NCI-H2227 (cell line): Measurements from ENCODE around the gene DNM2.
A peak's percentile ranks its signal among the peaks of the same experiment; 100 is the strongest.

ENCODE experiments used
- DNase-seq: peaks from one replicate; lab custom pipeline; 2025; ENCODE audit not compliant: unreplicated experiment; lab: John Stamatoyannopoulos, UW

The DNM2 gene

DNA sequence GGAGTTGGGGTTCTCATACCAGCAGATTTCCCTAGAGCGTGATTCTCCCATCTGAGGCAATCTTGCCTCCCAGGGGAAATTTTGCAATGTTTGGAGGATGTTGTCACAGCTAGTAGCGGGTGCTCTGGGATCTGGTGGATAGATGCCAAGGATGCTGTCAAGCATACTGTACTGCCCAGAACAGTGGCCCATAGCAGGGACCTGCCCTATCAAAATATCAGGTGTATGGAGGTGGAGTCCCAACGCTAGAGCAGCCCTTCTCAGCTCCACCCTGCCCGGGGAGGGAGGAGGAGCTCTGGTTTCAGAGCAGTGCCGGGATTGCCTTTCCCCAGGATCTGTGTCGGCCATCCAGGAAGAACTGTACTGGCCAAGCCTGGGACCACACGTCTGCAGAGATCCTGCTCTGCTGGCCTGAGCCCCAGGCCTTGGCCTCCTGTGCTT, 27.5 kb upstream of the DNM2 start:
- no peak for DNase-seq

DNA sequence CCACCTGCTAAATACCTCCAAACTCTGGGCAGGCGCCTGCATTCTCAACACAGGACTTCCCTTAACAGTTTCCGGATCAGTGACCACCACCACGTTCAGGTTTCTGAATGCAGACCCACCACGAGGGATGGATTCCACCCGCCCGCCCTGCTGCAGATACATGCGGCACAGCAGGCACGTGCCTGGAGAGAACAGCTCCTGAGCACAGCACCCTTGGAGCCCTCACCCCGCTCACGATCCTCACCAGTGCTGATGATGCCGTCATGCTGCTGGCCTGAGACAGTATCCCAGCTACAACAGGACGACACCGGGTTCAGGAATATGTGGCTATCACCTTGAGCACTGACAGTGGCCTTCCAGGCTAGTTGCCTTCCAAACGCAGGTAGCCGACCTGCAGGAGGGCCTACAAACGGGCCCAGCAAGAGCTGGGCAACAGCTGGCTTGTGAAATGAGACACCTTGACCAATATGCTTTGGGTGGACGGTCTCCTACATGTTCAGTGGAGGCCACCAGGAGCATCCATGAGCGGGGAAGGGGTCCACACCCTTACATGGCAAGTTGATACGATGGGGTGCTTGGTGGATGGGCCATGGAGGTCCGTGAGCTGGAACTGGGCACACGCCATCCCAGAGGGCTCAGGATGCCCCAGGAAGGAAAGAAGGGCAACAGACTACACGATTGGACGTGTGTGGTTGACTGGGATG, 26.5 kb upstream of the DNM2 start:
- DNase-seq = no peak

DNA sequence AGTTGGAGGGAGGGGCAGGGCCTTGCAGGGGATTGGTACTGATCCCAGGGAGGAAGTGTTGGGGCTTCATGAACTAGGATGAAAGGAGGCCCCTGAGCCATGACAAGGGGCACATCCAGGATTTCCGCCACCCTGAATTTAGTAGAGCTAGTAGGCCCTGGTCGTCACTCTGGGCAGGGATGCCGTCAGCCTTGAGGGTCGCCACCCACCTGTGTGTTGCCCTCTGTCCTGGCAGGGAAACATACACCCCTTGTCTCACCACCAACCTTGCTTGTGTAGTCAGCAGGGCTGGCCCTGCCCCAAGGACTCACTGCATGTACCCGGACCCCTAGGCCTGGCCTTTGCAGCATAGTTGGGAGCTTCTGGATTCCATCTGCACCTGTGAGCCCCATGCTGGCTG, 26.0 kb upstream of the DNM2 start:
- DNase-seq = no peak

DNA sequence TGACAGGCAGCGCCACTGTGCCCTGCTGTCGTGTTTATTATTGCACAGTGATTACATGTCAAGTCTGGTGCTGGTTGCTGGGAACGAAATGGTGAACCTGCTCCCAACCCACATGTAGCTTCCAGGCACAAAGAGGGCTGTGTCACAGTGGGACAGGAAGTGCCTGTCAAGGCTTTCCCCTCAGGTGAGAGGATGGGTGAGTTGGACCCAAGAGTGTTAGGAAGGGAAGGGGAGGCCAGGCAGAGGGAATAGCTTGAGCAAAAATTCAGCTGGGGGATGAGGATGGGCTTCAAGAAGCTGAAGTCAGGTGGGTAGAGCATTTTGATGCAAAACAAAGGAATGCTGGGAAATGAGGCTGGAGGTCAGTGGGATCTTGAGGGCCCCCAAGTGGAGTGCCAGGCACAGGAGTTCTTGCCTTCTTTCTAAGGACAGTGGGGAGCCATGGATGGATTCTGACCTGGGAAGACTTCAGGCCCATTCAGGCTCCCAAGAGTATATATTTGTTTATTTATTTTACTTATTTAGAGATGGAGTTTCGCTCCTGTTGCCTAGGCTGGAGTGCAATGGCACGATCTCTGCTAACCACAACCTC, 25.1 kb upstream of the DNM2 start:
- DNase-seq = no peak

DNA sequence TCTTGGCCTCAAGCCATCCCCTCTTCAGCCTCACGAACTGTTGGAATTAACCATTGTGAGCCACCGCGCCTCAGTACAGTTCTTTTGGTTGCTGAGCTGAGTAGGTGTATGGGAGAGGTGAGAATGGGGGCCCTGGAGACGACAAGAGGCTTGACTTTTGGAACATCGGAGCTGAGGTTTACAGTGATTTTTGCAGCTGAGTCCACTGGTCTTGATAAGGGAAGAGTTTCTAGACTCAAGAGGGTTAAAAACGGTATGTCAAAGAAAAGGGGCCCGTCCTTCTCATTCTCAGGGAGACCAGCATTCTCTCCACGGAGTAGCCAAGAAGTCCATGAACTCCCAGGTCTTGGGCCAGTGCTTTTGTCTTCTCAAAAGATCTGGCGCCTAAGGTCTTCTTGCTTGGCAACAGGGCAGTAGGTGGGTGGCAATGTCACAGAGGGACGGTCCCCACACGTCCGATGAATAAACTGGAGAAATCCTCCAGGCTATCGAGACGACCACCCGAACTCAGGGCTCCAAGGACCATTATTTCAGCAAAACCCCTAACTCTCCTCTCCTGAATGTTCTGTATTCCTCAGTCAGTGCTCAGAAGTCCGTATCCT, 23.1 kb upstream of the DNM2 start:
- DNase-seq = peak; percentile 7

DNA sequence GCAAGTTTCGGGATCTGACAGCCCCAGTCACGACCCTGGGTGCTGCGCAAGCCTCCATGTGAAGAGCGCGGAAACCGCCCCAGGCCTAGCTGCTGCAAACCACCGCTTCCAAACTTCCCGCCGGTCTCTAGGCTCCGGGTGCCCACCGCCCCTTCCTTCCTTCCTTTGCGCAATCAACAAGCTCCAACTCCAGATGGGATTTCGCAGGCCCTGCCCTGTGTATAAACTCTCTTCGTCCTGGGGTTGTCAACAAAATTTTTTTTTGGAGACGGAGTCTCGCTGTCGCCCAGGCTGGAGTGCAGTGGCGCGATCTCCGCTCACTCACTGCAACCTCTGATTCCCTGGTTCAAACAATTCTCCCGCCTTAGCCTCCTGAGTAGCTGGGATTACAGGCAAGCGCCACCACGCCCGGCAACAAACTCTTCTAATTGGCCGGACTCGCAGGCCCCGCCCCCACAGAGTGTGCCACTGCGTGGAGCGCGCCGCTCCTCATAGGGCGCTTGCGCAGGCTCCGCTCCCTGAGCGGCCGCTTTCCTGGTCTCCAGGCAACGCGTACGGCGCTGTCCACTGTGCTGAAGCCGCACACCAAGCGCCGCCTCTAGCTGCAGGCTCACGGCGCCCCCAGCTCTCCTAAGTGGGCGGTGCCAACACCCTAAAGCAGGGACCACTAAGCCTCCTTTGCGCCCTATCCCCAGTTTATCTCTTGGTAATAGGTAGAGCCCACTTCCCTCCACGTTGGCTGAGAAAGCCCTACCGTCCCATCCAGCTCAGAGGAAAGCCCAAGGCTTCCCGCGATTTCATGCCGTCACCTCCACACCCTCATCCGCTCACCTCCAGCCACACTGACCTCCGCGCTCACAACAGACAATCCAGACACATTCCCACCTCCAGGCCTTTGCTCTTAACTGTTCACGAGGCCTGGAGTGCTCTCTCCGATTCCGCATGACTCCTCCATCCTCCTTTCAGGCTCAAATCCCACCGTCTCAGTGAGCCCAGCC, 22.2 kb upstream of the DNM2 start:
- DNase-seq = peak; percentile 97

DNA sequence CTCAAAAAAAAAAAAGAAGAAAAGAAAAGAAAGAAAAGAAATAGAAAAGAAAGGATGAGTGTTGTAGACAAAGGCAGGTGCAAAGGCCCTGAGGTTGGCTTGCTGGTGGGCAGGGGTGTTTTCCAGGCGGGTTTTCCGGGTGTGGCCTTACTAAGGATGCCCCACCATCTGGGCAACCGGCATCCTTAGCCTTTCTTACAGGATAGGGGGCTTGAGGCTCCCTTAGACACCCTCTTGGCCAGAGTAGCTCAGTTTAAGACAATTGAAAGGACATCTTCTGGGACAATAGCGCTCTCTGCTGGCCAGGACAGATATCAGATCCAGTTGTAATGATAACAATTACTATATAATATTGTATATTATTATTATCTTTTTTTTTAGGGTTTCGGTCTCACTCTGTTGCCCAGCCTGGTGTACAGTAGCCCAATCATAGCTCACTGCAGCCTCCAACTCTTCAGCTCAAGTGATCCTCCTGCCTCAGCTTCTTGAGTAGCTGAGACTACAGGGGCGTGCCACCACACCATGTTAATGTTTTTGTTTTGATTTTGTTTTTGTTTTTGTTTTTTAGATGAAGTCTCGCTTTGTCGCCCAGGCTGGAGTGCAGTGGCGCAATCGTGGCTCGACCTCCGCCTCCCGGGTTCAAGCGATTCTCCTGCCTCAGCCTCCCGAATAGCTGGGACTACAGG, 18.1 kb upstream of the DNM2 start:
- peak; percentile 39 for DNase-seq

DNA sequence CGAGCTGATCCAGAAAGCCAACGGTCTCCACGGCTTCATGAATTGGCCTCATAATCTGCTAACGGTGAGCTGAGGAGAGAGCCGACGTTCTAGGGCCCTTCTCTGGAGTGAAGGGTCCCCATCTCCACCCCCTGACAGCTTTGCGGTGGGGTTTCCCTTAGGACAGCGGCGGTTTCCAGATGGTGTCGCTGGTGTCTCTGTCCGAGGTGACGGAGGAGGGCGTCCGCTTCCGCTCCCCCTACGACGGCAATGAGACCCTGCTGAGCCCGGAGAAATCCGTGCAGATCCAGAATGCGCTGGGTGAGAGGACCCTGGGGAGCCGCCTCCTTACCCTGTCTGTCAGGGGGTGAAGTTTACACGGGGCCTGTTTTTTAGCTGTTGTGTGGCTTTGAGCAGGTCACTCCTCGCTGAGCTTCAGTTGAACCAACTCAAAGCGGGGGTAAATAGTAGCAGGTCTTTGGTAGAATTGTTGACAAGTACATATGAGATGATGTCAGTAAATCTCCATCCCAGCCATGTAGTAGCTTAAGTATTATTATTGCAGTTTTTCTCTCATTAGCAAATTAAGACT, 15.8 kb upstream of the DNM2 start:
- DNase-seq = peak; percentile 30

DNA sequence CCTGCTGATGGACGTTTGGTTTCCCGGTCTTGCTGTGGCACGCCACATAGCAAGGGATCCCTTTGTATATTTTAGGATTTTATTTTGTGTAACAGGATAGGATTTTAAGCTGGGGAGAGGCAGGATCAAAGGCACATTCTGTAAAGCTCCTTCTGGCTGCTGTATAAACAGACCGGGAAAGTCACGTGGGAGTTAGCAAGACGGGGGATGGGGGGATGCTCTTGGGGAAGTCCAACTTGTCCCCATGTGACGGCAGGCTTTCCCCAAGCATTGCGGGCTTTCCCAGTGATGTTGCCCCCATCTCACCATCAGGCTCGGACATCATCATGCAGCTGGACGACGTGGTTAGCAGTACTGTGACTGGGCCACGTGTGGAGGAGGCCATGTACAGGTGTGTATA, 10.9 kb upstream of the DNM2 start:
- DNase-seq = no peak

DNA sequence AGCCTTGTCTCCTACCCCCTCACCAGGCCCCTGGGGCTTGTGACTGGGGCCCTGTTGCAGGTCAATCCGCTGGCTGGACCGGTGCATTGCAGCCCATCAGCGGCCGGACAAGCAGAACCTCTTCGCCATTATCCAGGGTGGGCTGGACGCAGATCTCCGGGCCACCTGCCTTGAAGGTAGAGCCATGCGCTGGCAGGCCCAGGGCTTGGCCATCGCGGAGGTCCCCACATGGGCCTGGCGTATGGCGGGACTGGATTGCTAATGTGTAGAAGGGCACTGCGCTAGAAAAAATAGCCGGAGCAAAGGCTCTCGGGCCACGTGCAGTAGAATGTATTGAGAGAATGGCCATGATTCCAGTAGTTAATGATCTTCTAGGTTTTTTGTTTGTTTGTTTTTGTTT, 10.4 kb upstream of the DNM2 start:
- no peak for DNase-seq

DNA sequence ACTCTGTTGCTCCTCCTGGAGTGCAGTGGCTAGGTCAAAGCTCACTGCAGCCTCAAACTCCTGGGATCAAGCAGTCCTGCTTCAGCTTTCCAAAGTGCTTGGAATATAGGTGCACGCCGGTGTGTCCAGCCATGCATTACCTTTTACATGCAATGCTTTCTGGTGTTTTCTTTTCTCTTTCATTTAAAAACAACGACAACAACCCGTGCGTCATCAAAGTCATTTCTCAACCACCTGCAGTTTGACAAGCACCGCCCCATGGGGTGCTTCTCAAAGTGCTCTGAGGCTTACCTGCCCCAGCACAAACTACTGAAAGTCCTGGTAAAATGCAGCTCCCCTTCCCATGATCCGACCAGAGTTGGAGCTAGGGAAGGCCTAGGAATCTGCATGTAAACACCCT, 9.6 kb upstream of the DNM2 start:
- no peak for DNase-seq

DNA sequence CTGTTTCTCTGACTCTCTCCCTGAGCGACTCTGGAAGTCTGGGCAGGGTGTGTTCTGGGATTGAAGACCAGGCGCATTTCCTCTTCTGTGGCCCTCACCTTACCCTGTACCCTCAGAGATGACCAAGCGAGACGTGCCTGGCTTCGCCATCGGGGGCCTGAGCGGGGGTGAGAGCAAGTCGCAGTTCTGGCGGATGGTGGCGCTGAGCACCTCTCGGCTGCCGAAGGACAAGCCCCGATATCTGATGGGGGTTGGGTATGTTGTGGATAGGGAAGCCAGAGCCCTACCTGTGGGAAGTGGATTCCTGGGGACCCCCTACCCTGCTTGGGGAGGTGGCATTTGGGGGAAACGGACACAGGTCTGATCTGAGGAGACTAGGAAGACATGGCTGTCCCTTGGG, 5.8 kb upstream of the DNM2 start:
- DNase-seq = no peak

DNA sequence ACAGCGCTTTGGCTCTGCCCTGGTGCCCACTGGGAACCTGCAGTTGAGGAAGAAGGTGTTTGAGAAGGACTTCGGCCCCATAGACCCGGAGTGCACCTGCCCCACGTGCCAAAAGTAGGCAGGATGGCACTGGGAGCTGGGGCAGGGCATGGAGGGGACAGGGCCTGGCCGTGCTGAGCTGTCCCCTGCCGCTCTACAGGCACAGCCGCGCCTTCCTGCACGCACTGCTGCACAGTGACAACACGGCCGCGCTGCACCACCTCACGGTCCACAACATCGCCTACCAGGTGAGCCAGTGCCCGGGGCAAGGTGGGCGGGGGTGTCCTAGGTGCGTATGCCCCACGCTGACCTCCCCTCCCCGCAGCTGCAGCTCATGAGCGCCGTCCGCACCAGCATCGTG, 5.1 kb upstream of the DNM2 start:
- no peak for DNase-seq

DNA sequence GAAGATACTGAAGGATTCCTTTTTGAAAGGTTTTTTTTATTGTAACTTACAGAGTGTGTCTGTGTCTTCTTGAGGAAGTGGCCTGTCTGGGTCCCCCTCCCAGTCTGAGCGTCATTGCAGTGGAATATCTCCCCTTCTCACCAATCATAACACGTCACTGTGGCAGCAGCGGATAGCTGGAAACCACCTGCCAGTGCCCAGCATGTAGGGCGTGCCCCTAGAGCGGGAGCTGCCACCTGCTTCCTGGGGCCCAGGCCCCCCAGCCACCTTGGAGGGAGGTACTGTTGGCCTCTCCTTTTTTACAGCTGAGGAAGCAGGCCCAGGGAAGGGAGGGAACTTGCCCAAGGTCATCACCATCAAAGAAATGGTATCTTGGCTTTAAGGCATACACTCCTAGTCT, 4.6 kb upstream of the DNM2 start:
- no peak for DNase-seq

DNA sequence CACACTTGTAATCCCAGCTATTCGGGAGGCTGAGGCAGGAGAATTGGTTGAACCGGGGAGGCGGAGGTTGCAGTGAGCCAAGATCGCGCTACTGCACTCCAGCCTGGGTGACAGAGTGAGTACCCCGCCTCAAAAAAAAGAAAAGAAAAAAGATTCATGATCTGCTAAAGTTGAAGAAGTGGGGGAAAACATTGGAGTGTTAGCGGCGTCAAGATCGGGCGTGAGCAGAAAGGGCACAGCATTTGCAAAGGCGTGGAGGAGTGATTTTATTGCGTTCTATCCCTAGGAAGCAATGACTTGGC, 874 bp upstream of the DNM2 start:
- DNase-seq = no peak

DNA sequence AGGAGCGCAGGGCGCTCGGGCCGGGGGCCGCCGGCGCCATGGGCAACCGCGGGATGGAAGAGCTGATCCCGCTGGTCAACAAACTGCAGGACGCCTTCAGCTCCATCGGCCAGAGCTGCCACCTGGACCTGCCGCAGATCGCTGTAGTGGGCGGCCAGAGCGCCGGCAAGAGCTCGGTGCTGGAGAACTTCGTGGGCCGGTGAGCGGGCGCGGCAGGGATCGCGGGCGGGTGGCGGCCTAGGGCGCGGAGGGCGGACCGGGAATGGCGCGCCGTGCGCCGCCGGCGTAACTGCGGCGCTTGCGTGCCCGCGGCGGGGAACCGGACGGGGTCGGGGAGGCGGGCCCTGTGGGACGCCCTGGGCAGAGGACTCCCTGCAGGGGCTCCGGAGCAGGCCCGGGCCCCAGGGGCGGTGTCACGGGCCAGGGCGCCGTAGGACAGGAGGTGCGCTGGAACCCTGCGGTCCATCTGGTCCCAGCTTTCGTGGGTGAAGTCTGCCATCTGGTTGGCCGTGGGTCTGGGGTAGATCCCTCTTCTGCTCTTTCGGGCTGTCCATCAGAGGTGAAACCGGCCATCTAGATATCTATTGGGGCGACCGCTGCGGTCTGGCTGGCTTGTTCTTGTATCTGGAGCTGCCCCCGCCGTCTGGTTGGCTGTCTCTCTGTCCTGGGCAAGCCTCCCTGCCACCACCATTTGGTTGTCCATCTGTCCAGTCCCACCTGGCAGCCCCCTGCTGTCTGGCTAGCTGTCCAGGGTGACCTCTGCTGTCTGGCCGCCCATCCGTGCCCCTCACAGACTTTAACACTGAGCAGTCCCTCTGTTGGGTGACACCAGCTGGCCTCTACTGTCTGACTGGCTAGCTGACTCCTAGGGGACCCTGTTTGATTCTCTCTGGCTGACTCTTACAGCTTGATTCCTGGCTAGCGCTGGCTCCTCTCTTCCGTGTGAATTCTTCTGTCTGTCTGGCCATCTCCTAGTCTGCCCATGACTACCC, 622 bp downstream of the DNM2 start:
- peak; percentile 28 for DNase-seq

DNA sequence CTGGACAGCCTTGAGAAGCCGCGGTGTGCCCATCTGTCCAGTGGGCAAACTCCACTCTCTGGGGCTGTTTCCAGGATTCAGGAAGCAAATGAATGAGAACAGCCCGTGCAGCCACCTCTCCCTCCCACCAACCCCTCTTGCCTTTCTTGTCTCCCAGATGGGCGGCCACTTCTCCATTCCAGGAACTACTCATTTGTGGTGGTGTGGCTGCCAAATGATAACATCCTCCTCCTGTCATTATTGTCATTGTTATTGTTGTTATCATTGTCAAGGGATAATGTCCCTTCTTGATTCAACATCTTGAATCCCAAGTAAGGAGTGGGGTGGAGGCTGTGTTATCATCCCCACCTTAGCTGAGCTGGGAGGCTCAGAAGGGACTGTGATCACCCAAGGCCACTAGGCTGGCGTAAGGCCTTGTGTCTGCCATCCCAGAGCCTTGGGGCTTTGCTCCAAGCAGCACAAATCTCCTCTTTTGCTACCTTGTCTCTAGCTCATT, 1.6 kb downstream of the DNM2 start:
- DNase-seq = peak; percentile 14

DNA sequence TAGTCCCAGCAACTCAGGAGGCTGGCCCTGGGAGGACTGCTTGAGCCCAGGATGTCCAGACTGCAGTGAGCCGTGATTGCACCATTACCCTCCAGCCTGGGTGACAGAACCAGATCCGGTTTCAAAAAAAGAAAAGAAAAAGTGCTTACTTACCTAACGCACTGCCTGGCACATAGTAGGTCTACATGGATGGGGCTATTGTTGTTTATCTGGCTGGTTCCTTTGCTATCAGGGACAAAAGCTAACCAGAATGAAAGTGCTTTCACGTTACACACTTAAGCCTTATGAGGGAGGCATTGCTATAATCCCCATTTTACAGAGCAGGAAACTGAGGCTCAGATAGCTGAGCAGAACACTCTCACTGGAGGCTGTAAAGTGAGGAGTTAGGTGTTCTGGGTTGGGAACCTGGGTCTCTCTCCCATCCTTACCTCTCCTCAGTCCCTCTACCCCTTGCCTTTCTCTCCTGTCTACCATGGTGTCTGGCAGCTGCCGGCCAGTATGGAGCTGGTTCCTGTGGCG, 2.8 kb downstream of the DNM2 start:
- no peak for DNase-seq

DNA sequence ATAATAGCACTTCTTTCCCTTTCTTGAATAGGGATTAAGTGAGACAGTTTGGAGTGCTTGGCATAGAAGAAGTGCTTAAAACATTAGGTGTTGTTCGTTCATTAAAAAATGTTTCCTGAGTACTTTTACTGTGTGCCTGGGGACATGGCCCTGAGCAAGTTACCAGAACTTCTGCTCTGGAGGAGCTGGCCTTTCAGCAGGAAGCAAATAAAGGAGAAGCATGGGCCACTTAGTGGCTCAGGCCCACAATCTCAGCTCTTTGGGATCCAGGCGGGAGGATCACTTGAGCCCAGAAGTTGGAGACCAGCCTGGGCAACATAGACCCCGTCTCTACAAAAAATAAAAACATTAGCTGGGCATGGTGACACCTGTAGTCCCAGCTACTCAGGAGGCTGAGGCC, 5.7 kb downstream of the DNM2 start:
- DNase-seq = no peak
